ENCODE results near the gene NDUFA6. TPM values are rescaled to one million over a fixed set of nuclear protein-coding genes. Genes with fewer than 3 reads are reported as not detected.

NDUFA6 gene
- total and polyA plus RNA-seq, 2 of the 13 experiments (the other 11 are each of a cell fraction or from before 2014, with no cell fraction given): 68.5 to 87.8 TPM

DNA sequence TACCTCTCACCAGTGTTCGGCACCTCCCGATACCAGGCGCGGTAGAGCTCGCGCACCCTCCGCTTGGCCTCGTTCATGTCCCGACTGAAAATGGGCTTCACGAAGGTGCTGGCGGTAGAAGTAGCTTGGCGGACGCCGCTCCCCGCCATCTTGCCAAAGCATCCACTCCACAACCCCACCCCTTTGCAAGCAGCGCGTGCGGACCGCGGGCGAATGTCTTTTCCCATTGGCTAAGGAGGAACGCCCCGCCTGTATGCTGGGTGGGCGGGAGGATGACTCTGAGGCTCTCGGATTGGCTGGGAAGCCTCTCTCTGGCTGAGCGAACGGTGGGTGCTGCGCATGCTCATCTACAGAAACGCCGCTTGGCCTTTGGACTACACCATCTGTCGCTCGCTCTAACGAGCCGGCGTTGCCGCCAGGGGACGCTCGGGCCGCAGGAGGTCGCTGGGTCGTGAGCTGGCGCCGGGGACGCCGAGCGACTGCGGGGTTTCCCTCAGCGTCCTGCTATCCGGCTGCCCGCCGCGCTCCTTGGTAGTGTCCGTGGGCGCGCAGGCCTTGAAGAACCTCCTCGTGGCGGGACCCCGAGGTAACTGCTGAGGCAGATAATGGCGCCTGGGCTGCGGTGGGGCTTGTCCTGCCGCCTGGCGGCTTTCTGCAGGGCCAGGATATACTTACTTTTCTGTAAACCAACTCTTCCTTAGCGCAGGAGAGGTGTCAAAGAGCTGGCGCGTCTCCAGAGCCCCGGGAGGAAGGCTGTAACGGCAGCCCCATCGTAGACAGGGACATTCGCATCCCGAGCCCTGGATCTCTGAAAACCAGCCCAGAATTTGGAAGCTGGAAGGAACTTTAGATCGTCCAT lies at the start of gene NDUFA6 (continued):
- peak; percentile 86 to 96 for TF ChIP-seq POLR2A (IDR thresholded peaks at IDR 0.05; ENCODE audit: insufficient read depth in 1 of 2, low read depth in 2 of 2, low read length in 2 of 2)
- no peak for TF ChIP-seq TBL1XR1 (IDR thresholded peaks at IDR 0.05; ENCODE audit: borderline replicate concordance, low read length, partially characterized antibody)
- TF ChIP-seq, protein P1, sequence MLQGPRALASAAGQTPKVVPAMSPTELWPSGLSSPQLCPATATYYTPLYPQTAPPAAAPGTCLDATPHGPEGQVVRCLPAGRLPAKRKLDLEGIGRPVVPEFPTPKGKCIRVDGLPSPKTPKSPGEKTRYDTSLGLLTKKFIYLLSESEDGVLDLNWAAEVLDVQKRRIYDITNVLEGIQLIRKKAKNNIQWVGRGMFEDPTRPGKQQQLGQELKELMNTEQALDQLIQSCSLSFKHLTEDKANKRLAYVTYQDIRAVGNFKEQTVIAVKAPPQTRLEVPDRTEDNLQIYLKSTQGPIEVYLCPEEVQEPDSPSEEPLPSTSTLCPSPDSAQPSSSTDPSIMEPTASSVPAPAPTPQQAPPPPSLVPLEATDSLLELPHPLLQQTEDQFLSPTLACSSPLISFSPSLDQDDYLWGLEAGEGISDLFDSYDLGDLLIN (CRISPR knock-in tag; IDR thresholded peaks at IDR 0.05; ENCODE audit: borderline replicate concordance): no peak
- no peak for TF ChIP-seq DPF2 (CRISPR knock-in tag; IDR thresholded peaks at IDR 0.05; ENCODE audit: borderline replicate concordance, low read depth)
- no peak for TF ChIP-seq ZNF75D (CRISPR knock-in tag; IDR thresholded peaks at IDR 0.05; ENCODE audit: borderline replicate concordance)
- TF ChIP-seq ZNF430 (CRISPR knock-in tag; IDR thresholded peaks at IDR 0.05): no peak; the same call in 1 of the 2 replicates
- TF ChIP-seq BORCS8-MEF2B (CRISPR knock-in tag; IDR thresholded peaks at IDR 0.05): peak; percentile 64
- peak; percentile 78; the same call in 1 of the 2 replicates for TF ChIP-seq SATB2 (CRISPR knock-in tag; IDR thresholded peaks at IDR 0.05)
- TF ChIP-seq, protein P2, sequence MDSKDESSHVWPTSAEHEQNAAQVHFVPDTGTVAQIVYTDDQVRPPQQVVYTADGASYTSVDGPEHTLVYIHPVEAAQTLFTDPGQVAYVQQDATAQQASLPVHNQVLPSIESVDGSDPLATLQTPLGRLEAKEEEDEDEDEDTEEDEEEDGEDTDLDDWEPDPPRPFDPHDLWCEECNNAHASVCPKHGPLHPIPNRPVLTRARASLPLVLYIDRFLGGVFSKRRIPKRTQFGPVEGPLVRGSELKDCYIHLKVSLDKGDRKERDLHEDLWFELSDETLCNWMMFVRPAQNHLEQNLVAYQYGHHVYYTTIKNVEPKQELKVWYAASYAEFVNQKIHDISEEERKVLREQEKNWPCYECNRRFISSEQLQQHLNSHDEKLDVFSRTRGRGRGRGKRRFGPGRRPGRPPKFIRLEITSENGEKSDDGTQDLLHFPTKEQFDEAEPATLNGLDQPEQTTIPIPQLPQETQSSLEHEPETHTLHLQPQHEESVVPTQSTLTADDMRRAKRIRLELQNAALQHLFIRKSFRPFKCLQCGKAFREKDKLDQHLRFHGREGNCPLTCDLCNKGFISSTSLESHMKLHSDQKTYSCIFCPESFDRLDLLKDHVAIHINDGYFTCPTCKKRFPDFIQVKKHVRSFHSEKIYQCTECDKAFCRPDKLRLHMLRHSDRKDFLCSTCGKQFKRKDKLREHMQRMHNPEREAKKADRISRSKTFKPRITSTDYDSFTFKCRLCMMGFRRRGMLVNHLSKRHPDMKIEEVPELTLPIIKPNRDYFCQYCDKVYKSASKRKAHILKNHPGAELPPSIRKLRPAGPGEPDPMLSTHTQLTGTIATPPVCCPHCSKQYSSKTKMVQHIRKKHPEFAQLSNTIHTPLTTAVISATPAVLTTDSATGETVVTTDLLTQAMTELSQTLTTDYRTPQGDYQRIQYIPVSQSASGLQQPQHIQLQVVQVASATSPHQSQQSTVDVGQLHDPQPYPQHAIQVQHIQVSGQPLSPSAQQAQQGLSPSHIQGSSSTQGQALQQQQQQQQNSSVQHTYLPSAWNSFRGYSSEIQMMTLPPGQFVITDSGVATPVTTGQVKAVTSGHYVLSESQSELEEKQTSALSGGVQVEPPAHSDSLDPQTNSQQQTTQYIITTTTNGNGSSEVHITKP (CRISPR knock-in tag; IDR thresholded peaks at IDR 0.05; ENCODE audit: low read depth): peak; percentile 95
- TF ChIP-seq ZNF335 (CRISPR knock-in tag; IDR thresholded peaks at IDR 0.05): peak; percentile 37; the same call in 1 of the 2 replicates
- peak; percentile 47 for TF ChIP-seq SOX5 (CRISPR knock-in tag; IDR thresholded peaks at IDR 0.05; ENCODE audit: borderline replicate concordance)
- TF ChIP-seq HDAC6 (IDR thresholded peaks at IDR 0.05; ENCODE audit: low read depth, low read length): no peak
- TF ChIP-seq DR1 (CRISPR knock-in tag; IDR thresholded peaks at IDR 0.05): peak; percentile 84; the same call in 1 of the 2 replicates
- TF ChIP-seq ZNF256 (CRISPR knock-in tag; conservative IDR thresholded peaks at IDR 0.05): peak; percentile 82; the same call in 1 of the 2 replicates
- TF ChIP-seq SSRP1 (CRISPR knock-in tag; IDR thresholded peaks at IDR 0.05): no peak
- TF ChIP-seq ZNF570 (CRISPR knock-in tag; IDR thresholded peaks at IDR 0.05; ENCODE audit: borderline replicate concordance): no peak

All from HepG2 (cell line).